GM12872 (cell line): ENCODE measurements around the gene UBE3A.

Experiments used
- TF ChIP-seq, protein P1 (sequence below): IDR thresholded peaks from 3 replicates; pipeline ENCODE4 v1.5.1; 2011; ENCODE audit warnings: low read depth, mild to moderate bottlenecking, low read length, moderate library complexity; ENCODE audit not compliant: insufficient read depth

The UBE3A gene

DNA sequence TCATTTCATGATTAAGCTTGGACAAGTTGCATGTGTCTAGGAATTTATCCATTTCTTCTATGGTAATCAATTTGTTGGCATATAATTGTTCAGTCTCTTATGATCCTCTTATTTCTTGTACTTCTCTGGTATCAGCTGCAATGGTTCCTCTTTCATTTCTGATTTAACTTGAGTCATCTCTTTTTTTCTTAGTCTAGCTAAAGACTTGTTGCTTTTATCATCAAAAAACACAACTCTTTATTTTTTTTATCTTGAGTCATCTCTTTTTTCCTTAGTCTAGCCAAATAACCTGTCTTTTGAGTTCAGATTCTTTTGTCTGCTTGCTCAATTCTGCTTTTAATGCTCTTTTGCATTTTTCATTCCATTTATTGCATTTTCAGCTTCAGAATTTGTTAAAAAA lies 37.3 kb downstream of the UBE3A start:
- TF ChIP-seq, protein P1, sequence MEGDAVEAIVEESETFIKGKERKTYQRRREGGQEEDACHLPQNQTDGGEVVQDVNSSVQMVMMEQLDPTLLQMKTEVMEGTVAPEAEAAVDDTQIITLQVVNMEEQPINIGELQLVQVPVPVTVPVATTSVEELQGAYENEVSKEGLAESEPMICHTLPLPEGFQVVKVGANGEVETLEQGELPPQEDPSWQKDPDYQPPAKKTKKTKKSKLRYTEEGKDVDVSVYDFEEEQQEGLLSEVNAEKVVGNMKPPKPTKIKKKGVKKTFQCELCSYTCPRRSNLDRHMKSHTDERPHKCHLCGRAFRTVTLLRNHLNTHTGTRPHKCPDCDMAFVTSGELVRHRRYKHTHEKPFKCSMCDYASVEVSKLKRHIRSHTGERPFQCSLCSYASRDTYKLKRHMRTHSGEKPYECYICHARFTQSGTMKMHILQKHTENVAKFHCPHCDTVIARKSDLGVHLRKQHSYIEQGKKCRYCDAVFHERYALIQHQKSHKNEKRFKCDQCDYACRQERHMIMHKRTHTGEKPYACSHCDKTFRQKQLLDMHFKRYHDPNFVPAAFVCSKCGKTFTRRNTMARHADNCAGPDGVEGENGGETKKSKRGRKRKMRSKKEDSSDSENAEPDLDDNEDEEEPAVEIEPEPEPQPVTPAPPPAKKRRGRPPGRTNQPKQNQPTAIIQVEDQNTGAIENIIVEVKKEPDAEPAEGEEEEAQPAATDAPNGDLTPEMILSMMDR: no peak

DNA sequence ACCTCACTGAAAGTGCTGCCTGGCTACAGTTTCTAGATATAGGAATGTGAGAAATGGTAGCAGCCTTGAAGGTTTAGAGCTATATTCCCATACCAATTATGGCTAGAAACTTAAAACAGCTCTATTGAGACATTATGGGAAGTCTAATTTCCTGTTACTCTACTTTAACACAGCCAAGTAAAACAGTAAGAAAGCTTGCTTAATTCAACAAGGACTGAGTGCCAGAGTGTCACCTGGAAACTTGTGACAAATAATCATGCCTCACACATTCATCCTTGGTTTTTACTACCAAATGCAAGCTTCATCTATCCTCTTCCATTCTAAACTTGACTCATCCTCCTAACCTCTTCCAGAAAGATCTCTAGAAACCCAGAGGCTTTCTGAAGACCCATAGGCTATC lies 41.7 kb downstream of the UBE3A start:
- TF ChIP-seq, protein P1: no peak

DNA sequence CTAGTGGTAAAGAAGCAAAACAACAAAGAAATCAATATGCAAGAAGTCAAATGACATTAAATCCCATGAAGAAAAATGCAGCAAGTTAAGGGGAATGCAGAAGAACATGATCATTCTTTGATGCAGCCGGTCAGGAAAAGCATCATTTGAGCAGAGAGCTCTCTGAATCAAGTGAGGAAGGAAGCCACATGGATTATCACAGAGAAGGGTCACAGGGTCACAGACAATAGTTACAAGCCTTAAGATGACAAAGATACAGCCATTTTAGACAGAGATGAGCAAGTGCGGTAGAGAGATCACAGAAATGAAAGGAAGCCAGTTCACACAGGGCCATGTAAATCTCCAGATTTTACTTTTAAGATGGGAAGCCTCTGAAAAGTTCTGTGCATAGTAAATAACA lies 43.9 kb downstream of the UBE3A start:
- TF ChIP-seq, protein P1: no peak

DNA sequence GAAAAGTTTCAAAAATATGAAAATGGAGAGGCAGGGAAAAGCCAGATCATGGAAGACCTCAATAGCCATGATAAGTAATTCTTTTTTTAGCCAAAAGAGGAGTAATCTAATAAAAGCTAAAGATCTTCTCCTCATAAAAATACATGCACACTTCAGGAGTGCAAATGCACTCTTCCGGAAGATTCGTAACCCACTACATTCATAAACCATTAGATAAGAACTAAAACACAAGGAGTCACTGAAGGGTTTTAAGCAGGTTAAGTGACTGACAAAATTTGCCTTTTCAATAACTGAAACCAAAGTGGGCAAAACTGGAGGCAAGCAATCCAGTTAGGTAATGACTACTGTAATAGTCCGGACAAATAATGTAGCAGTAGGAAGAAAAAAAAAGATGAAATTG lies 46.0 kb downstream of the UBE3A start:
- TF ChIP-seq, protein P1: no peak

DNA sequence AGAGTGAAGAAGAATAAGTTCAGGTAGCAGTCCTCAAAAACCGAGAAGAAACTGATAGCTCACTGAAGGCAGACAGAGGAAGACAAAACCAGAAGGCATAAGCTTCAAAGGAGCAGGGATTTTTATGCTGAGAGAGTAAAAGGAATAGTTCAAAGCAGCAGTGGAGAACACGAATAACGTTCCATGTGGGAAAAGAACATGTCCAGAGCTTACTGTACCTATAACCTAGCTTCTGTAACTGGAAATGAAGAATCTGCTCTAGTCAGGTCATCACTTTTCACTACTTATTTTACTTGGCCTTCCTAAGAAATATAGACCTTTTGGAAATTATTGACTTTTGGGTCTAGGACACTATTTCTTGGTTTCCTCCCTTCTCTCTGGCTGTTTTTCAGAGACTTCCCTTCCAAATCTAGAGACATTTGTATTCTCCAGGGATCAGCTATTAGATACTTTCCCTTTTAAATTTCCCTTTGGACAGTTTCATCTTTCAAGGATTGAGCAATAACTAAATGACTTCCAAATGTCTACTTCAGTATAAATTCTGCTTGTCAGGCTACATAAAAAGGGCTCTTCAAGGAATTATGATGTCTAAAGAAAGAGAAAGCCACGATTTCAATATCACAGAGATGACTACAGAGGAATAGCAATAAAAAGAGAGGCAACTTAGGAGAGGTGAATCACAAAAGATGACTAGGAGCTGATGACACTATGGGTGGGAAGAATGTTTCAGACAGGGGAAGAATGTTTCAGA lies 46.7 kb downstream of the UBE3A start:
- TF ChIP-seq, protein P1: no peak

DNA sequence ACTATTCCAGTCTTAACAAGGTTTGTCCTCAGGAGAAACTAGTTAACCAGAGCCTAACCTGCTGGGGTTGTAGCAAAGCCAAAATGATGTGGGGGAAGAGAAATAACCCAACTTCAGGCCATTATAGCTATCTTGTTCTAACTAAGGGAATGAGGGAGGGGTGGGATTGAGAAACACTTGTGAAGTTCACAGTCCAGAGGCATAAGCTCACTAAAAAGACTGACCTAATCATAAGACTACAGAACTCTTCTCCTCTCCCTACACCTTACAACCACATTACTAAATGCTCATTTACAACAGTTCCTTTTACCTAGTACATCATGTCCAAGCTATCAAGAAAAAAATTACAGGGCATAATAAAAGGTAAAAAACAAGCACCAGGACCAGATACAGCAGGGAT lies 52.8 kb downstream of the UBE3A start:
- TF ChIP-seq, protein P1: no peak

DNA sequence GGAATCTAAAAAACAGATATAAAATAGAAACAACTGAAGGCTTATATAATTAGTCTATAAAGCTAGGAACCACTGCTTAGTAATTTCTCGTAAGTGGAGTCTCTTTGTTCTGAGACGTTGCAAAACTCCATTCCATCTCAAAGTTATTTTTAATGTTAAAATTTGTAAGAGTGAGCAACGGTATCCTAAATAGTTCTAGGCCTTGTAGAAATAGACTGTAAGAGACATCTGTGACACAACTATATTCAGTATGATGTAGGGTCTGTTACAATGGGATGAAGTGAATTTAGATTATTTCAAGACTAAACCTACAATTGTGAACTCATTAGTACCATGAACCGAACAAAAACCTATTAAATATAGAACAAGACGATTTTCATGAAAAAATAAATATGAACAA lies 57.2 kb downstream of the UBE3A start:
- TF ChIP-seq, protein P1: no peak
